ENCODE measurements around the gene RHOXF1. TPM values are rescaled to one million over a fixed set of nuclear protein-coding genes. Genes with fewer than 3 reads are reported as not detected.
A peak's percentile ranks its signal among the peaks of the same experiment; 100 is the strongest.
"Not testable (repeated sequence)": the region's sequence is repeated elsewhere in the genome, so short reads cannot be mapped to it uniquely, and the experiment has no call there.

Gene RHOXF1
- total and polyA plus RNA-seq, 2 donors (not counting 1 experiment from before 2014, with no cell fraction given), result 2.8 TPM; not detected in 1

GRCh38 chrX:120101057-120101456, 14.7 kb downstream of the RHOXF1 start:
- H3K27ac ChIP-seq (ENCODE audit: low read length in 2 of 2); H3K79me2 ChIP-seq (ENCODE audit: control insufficient read depth, insufficient read depth, low read length); H3K4me3 Mint-ChIP-seq; H3K27me3 ChIP-seq (replicated peaks in 1 of 4; ENCODE audit: control extremely low read depth in 1 of 4, control insufficient read depth in 3 of 4, insufficient read depth in 4 of 4, low read length in 3 of 4); H3K4me3 ChIP-seq (ENCODE audit: control extremely low read depth in 1 of 5, extremely low read depth in 1 of 5, insufficient read depth in 1 of 5, low read depth in 2 of 5, low read length in 4 of 5); CTCF ChIA-PET; intact Hi-C loops (cut with micrococcal nuclease); H3K36me3 ChIP-seq (replicated peaks in 1 of 2; ENCODE audit: control extremely low read depth in 1 of 2, control insufficient read depth in 1 of 2, extremely low read depth in 1 of 2, insufficient read depth in 2 of 2, low read length in 1 of 2); H2AFZ ChIP-seq (ENCODE audit: insufficient read depth, low read depth, low read length, poor library complexity, severe bottlenecking); H3K4me2 ChIP-seq (replicated peaks; ENCODE audit: low read depth, low read length, poor library complexity, severe bottlenecking); H4K20me1 ChIP-seq (ENCODE audit: control insufficient read depth, insufficient read depth, low read length, poor library complexity, severe bottlenecking); H3K4me1 Mint-ChIP-seq; H3K4me1 ChIP-seq (ENCODE audit: control insufficient read depth in 2 of 2, insufficient read depth in 2 of 2, low read length in 2 of 2); H3K27ac Mint-ChIP-seq; H3K9me3 Mint-ChIP-seq (ENCODE audit: insufficient read depth); H3K9ac ChIP-seq (ENCODE audit: low read length); H3K27me3 Mint-ChIP-seq; ATAC-seq (ENCODE audit: low read depth); POLR2A ChIA-PET: not testable (repeated sequence)
- DNase-seq, result peak; percentile 2
- H3K9me3 ChIP-seq (ENCODE audit: control extremely low read depth in 1 of 3, control insufficient read depth in 2 of 3, insufficient read depth in 1 of 3, low read length in 2 of 3), result peaks cover 0 to 17% (median 10%) of the 10 kb centered on the region in 3 donors
- WGBS (ENCODE audit: insufficient coverage), result no CpG with 5 or more reads among the region's 2 CpGs

- H3K79me2 ChIP-seq (ENCODE audit: control insufficient read depth, insufficient read depth, low read length), result no peaks in the 10 kb centered on the region
- H3K27me3 Mint-ChIP-seq, result no peaks in the 10 kb centered on the region
- intact Hi-C loops (cut with micrococcal nuclease), result no loop called here
- no peaks in the 10 kb centered on the region for H3K9me3 ChIP-seq (ENCODE audit: control extremely low read depth in 1 of 3, control insufficient read depth in 2 of 3, insufficient read depth in 1 of 3, low read length in 2 of 3)
- no peak overlapping the region for H3K4me3 Mint-ChIP-seq
- no peak for TF ChIP-seq EZH2 (IDR thresholded peaks at IDR 0.05; ENCODE audit: borderline replicate concordance, insufficient read depth, low read depth, low read length, poor library complexity, severe bottlenecking)
- TF ChIP-seq CTCF (IDR thresholded peaks at IDR 0.05), result no peak
- H3K9ac ChIP-seq (ENCODE audit: low read length), result no peak overlapping the region
- ChIA-PET CTCF (interaction anchor here (1.5 kb wide), 1 partner anchor 108 kb away, joined by 5 read pairs; no protein-coding TSS in a partner anchor), POLR2A (no interaction called here)
- H3K4me1 Mint-ChIP-seq, result no peaks in the 10 kb centered on the region
- WGBS (ENCODE audit: insufficient coverage), result no CpG with 5 or more reads among the region's 2 CpGs
- H3K36me3 ChIP-seq (replicated peaks in 1 of 2; ENCODE audit: control extremely low read depth in 1 of 2, control insufficient read depth in 1 of 2, extremely low read depth in 1 of 2, insufficient read depth in 2 of 2, low read length in 1 of 2), result no peaks in the 10 kb centered on the region
- ATAC-seq (ENCODE audit: low read depth) (no peak), DNase-seq (no peak)
- H3K4me3 ChIP-seq (ENCODE audit: control extremely low read depth in 1 of 5, extremely low read depth in 1 of 5, insufficient read depth in 1 of 5, low read depth in 2 of 5, low read length in 4 of 5), result no peak overlapping the region
- H2AFZ ChIP-seq (ENCODE audit: insufficient read depth, low read depth, low read length, poor library complexity, severe bottlenecking), result no peak overlapping the region
- H3K27ac Mint-ChIP-seq, result no peak overlapping the region
- no peaks in the 10 kb centered on the region for H4K20me1 ChIP-seq (ENCODE audit: control insufficient read depth, insufficient read depth, low read length, poor library complexity, severe bottlenecking)
- no peaks in the 10 kb centered on the region for H3K27me3 ChIP-seq (replicated peaks in 1 of 4; ENCODE audit: control extremely low read depth in 1 of 4, control insufficient read depth in 3 of 4, insufficient read depth in 4 of 4, low read length in 3 of 4)
- H3K4me2 ChIP-seq (replicated peaks; ENCODE audit: low read depth, low read length, poor library complexity, severe bottlenecking), result no peak overlapping the region
- no peak overlapping the region for H3K27ac ChIP-seq (ENCODE audit: low read length in 2 of 2)
- no peaks in the 10 kb centered on the region for H3K4me1 ChIP-seq (ENCODE audit: control insufficient read depth in 2 of 2, insufficient read depth in 2 of 2, low read length in 2 of 2)
- no peaks in the 10 kb centered on the region for H3K9me3 Mint-ChIP-seq (ENCODE audit: insufficient read depth)
These were observed 25.5 kb downstream of the RHOXF1 start for GRCh38 chrX:120090208-120090607.
